DMS153 treated with DMSO at 0.1 percent for 48 hours (cell line): ENCODE results near the gene ANKEF1.
A peak's percentile ranks its signal among the peaks of the same experiment; 100 is the strongest.
"Not testable (repeated sequence)": the region's sequence is repeated elsewhere in the genome, so short reads cannot be mapped to it uniquely, and the experiment has no call there.

Experiments used
- DNase-seq: peaks from one replicate; lab custom pipeline; 2025; ENCODE audit not compliant: unreplicated experiment; lab: John Stamatoyannopoulos, UW

The ANKEF1 gene

GRCh38 chr20:10032269-10032668, 2.5 kb upstream of the ANKEF1 start:
- not testable (repeated sequence) for DNase-seq

DNA sequence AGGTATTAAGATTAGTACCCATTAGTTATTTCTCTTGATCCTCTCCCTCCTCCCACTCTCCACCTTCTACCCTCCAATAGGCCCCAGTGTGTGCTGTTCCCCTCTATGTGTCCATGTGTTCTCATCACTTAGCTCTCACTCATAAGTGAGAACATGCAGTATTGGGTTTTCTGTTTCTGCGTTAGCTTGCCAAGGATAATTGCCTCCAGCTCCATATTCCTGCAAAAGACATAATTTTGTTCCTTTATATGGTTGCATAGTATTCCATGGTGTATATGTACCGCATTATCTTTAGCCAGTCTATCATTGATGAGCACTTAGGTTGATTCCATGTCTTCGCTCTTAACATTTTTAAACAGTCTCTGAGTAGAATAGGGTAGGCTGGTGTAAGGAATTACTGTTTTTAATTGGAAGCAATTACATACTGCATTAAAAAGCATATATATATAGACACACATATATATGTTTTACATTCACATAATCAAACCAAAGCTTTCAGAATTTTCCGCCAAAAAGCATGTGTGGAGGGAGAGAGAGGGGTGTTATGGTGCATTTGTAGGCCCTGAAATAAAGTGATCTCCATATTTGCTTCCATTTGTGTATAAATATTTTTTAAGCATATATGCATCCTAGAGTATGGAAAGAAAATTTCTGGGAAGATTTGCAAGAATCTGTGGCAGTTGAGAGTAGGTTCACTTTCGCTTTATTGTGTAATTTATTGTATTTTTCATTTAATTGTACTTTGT, 709 bp upstream of the ANKEF1 start:
- DNase-seq: no peak

DNA sequence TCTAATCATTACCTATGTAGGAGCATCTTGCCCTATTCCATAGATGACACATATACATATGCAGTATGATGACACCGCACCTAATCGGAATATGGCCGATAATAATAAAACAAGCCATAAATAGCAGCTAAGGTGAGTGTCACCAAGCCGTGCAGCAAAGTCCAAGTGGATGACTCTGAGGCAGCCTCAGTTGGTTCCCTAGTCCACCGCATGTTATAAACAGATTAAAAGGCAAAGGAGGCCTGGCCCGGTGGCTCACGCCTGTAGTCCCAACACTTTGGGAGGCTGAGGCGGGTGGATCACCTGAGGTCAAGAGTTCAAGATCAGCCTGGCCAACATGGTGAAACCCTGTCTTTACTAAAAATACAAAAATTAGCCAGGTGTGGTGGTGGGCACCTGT, 1.5 kb downstream of the ANKEF1 start:
- DNase-seq: not testable (repeated sequence)

DNA sequence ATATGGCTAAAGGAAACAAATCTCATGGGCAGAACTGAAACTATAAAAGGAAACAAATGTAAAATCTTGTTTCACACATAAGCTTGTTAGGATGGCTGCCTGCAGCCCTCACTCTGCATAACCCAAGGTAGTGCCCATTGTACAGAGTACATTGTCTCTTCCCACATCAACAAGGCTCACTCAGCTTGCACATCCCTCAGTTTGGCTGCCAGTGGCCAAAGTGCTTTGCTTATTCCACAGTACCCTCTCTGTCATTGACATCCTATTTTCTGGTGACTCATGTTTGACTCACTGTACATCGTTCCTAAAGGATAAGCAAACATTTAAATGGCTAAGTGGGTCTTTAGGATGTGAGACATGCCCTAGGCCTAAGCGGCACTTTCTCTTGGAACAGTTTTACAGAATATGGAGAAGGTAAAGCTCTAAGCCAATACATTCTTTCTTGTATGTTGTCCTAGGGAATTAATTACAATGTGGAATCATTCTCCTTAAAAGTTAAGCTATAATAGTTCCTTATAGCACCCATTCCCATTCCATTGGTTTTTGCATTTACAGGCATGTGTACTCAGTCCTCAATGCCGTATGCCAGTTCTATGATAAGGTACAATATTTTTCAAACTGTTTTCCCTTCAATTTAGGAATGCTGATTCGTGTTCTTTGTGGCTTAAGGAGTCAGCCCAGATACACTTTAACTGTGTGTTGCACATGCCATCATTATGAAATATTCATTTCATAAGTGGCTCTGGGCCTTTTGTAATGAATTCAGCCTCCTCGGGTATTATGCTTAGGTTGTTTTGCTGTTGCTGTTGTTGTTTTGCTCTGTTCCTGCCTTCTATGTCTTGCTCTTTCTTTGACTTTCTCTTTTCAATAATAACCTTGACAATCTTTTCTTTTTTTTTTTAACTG, 5.5 kb downstream of the ANKEF1 start:
- peak; percentile 9 for DNase-seq

- no peak for DNase-seq
These were observed 7.3 kb downstream of the ANKEF1 start for GRCh38 chr20:10042086-10042485.

GRCh38 chr20:10047427-10047826, 12.6 kb downstream of the ANKEF1 start:
- DNase-seq: no peak

DNA sequence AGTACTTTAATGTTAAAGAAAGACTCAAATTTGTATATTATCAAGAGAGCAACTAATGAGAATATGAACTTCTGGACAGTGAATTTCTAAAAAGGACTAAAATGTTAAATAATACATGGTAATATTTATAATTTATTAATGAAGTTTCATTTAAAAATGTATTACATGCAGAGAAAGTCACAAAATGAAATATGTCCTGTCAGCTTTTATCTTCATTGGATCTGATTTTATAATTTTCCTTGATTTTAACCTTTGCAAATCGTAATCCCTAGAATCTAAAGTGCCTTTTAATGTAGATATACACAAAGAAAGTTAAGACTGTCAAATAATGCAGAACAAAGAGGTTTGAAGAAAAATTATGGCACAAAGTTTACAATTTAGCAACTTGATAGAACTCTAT, 16.4 kb downstream of the ANKEF1 start:
- DNase-seq: no peak

DNA sequence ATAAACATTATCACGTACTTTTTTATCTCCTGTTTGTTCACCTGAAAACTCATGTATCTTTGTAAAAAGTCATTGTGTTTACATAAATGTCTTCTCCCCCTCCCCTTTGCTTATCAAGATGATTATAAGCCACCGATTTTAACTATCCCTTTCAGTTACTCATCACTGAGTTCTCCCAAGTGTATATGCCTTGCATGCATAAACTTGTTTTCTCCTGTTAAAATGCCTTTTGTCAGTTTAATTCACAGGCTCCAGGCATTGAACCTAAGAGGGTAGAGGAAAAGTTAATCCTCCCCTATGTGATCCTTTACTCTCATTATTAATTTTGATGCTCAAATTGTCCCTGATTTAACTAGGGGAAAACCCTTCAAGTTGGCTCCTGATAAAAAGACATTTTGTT, 24.2 kb downstream of the ANKEF1 start:
- DNase-seq: no peak

DNA sequence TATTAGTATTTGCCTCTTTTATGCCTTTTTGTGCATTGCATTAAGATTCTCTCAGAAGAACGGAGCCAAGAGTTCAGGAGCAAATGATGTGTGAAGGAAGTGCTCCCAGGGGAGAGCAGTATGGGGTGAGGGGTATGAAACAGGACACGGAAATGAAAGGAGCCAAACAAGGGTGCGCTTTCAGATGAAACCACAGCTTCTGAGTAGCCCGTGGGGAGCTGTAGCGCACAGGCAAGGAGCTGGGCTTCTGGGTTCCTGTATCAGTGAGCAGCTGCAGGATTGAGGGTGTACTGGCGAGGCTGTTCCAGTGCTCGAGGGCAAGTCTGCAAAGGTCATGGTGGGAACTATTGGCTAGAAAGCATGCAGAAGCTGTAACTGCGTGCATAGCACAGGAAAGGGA, 25.4 kb downstream of the ANKEF1 start:
- peak; percentile 33 for DNase-seq

DNA sequence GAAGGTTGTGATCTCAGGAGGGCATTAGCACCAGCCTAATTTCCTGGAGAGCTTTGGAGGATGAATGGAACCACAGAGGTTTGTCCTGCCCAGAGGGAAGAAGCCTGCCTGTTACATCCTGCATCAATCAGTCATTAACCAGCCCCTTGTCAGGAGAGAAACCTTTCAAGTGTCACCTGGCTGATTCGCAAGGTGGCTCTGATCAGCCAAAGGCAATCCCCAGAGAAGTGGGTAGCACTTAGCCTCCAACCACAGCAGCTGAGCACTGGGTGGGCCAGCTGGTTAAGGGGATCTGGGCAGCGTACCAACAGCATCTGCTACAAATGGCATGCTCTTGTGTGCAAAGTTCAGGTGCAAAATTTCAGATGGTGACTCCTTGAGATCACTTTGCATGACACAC, 26.9 kb downstream of the ANKEF1 start:
- no peak for DNase-seq

GRCh38 chr20:10063482-10063881, 28.7 kb downstream of the ANKEF1 start:
- DNase-seq: no peak

- no peak for DNase-seq
These were observed 29.8 kb downstream of the ANKEF1 start for GRCh38 chr20:10064611-10065010.

DNA sequence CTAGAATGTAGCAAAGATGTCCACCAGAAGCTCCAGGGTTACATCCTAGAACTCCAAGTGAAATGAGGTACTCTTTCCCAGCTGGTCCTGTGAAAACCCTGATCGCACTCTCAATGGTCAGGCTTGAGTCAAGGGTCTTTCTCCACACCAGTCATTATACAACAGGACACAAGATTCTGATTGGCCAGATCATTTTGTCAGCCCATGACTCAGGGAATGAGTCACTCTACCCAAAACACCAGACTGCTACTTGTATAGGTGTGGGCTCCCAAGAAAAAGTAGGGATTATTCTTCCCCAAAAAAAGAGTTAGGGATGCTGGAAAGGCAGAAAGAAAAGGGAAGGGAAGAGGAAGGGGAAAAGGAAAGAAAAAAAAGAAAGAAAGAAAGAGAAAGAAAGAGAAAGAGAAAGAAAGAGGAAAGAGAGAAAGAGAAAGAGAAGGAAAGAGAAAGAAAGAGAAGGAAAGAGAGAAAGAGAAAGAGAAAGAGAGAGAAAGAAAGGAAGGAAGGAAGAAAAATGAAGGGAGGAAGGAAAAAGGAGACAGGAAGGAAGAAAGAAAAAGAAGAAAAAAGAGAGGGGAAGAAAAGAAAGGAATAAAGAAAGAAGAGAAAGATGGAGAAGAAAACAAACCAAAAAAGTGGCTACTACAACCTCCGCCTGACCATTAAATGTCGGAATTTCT, 30.5 kb downstream of the ANKEF1 start:
- no peak for DNase-seq

- no peak for DNase-seq
These were observed 32.5 kb downstream of the ANKEF1 start for GRCh38 chr20:10067321-10067720.

GRCh38 chr20:10074513-10074912, 39.7 kb downstream of the ANKEF1 start:
- no peak for DNase-seq

- DNase-seq: no peak
These were observed 40.8 kb downstream of the ANKEF1 start for GRCh38 chr20:10075606-10076005.

DNA sequence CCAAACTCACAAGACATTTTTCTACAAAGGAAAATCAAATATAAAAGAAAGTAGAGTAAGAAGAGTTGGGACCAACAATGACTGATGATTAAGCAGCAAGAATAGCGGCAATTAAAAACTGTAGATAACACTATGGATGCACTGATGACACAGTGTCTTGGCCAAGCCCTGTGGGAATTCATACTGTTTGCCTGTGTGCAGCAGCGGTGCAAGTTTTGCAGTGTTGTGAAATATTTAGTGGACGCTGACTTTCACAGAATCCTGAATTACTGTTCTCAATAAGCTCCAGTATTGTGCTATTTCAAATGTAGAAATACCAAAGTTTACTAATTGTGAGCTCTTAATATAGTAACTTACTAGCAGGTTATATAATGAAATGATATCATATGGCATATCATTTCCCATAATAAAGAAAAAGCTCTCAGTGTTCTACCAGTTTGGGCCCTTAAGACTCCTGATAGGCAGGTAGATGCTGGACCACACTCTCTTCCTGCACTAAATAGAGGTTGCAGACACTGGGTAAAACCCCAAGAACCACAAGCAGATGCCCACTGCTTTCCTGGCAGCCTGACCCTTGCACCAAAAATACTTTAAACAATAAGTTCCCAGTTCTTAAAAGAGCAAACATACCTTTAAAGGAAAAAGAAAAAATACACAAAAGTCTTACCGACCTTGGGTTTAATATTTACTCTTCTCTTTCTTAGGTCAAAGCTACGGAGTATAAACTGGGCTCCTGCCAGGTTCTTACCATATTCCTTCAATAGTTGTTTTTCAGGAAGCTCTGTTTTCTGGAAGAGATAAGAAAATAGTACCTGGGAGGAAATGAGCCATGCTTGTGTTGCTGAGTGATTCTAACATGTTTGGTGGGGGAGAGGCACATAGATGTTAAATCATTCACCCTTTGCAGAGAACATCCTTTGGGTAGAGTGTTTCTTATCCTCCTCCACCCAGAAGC, 41.6 kb downstream of the ANKEF1 start:
- DNase-seq: no peak

GRCh38 chr20:10077081-10077471, 42.3 kb downstream of the ANKEF1 start:
- DNase-seq: no peak

DNA sequence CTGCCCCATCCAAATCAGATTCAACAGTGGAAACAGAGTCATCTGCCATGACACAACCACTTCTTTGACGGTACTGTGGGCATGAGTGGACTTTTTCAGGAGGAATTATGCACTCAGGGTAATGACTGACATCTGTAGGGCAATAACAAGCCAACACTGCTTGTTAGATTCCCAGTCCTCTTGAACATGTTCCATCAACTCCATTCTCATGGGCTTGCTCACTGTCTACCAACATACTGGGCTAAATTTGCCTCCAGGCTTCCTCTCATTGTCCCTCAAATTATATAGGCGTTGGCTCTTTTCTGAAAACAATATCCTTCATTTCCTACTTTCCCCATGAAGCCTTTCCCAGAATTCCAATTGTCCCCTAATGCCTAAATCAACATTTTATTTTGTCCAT, 43.1 kb downstream of the ANKEF1 start:
- no peak for DNase-seq

- no peak for DNase-seq
These were observed 43.6 kb downstream of the ANKEF1 start for GRCh38 chr20:10078403-10078802.

- no peak for DNase-seq
These were observed 45.2 kb downstream of the ANKEF1 start for GRCh38 chr20:10079964-10080363.
